Left lobe of liver (tissue), 2 donors: ENCODE data around the gene FAM20C. TPM values are rescaled to one million over a fixed set of nuclear protein-coding genes. Genes with fewer than 3 reads are reported as not detected.

Experiments
- ATAC-seq: fragments of 200-7000 bp; cut with Tn5 transposase; one replicate; pipeline ENCODE4 v1.9.1; 2020; ENCODE audit warnings: mild to moderate bottlenecking, moderate library complexity
- DNase-seq: peaks from one replicate; pipeline ENCODE4 v3.0.0-alpha.2; 2020; ENCODE audit warnings: low spot score
- total RNA-seq: library from RNA; stranded (reverse); gene quantifications from one replicate; pipeline ENCODE4 v1.2.1, GENCODE V29; 2021
- donor health status: DM: no; HTN: no; CAD: no; lungs with moderate emphysema.
- donor health status: DM: no; HTN: yes; CAD: no.

Gene FAM20C
- total RNA-seq, 1 donor from 2014 or later = 72.2 TPM

GRCh38 chr7:299169-299568, 106.8 kb downstream of the FAM20C start:
- ATAC-seq = no peak
- no peak for DNase-seq

- no peak for DNase-seq
- no peak for ATAC-seq
Measured at GRCh38 chr7:299628-300027, 107.3 kb downstream of the FAM20C start.

- no peak for DNase-seq
- no peak for ATAC-seq
Measured at GRCh38 chr7:300048-300447, 107.7 kb downstream of the FAM20C start.

- no peak for DNase-seq
Measured at GRCh38 chr7:300546-301290, 108.3 kb downstream of the FAM20C start.

GRCh38 chr7:301291-302053, 109.1 kb downstream of the FAM20C start:
- ATAC-seq (no peak), DNase-seq (no peak)

More at GRCh38 chr7:300546-301290, 108.3 kb downstream of the FAM20C start:
- ATAC-seq = no peak

- ATAC-seq = no peak
- no peak for DNase-seq
Measured at GRCh38 chr7:302054-302992, 110.0 kb downstream of the FAM20C start.

GRCh38 chr7:303425-303824, 111.1 kb downstream of the FAM20C start:
- ATAC-seq (no peak), DNase-seq (no peak)

- ATAC-seq (no peak), DNase-seq (no peak)
Measured at GRCh38 chr7:303884-304573, 111.7 kb downstream of the FAM20C start.

- no peak for DNase-seq
- ATAC-seq = no peak
Measured at GRCh38 chr7:304574-305409, 112.4 kb downstream of the FAM20C start.

- DNase-seq = no peak
- ATAC-seq = no peak
Measured at GRCh38 chr7:305410-306151, 113.2 kb downstream of the FAM20C start.

GRCh38 chr7:307970-308369, 115.6 kb downstream of the FAM20C start:
- DNase-seq (no peak), ATAC-seq (no peak)

- no peak for DNase-seq
- no peak for ATAC-seq
Measured at GRCh38 chr7:309586-310228, 117.3 kb downstream of the FAM20C start.

Other genes with a start within 250 kb of the FAM20C start
- gene FOXL3, start 97.6 kb downstream of the FAM20C start, total RNA-seq = not detected